H9 (cell line): ENCODE measurements around the gene PAK1. TPM values are rescaled to one million over a fixed set of nuclear protein-coding genes. Genes with fewer than 3 reads are reported as not detected.
A peak's percentile ranks its signal among the peaks of the same experiment; 100 is the strongest.

ENCODE experiments used
- DNase-seq: peaks from one replicate; pipeline ENCODE4 v3.0.0-alpha.2; 2017
- H2AFZ ChIP-seq: one replicate; pipeline ENCODE4 v1.6.1; 2013; ENCODE audit warnings: mild to moderate bottlenecking, low read length, control low read depth, moderate library complexity
- H2AK5ac ChIP-seq: 2 replicates; pipeline ENCODE4 v1.6.1; 2013; ENCODE audit warnings: low read length, control low read depth, mixed read lengths; ENCODE audit not compliant: insufficient read length
- H2BK120ac ChIP-seq: one replicate; pipeline ENCODE4 v1.6.1; 2013; ENCODE audit warnings: low read depth, mild to moderate bottlenecking, low read length, control low read depth, inconsistent platforms; ENCODE audit not compliant: poor library complexity, severe bottlenecking
- H2BK12ac ChIP-seq: 2 replicates; pipeline ENCODE4 v1.6.1; 2013; ENCODE audit warnings: low read length, control low read depth, mixed read lengths, low read depth; ENCODE audit not compliant: insufficient read length
- H2BK15ac ChIP-seq: 2 replicates; pipeline ENCODE4 v1.6.1; 2013; ENCODE audit warnings: low read depth, low read length, control low read depth
- H2BK20ac ChIP-seq: one replicate; pipeline ENCODE4 v1.6.1; 2013; ENCODE audit warnings: low read depth, mild to moderate bottlenecking, low read length, control low read depth, inconsistent platforms; ENCODE audit not compliant: poor library complexity, severe bottlenecking
- H2BK5ac ChIP-seq: 2 replicates; pipeline ENCODE4 v1.6.1; 2013; ENCODE audit warnings: low read length, control low read depth, mixed read lengths; ENCODE audit not compliant: insufficient read length
- H3K14ac ChIP-seq: 2 replicates; pipeline ENCODE4 v1.6.1; 2013; ENCODE audit warnings: low read length, control low read depth; ENCODE audit not compliant: insufficient read depth
- H3K18ac ChIP-seq: 2 replicates; pipeline ENCODE4 v1.6.1; 2013; ENCODE audit warnings: low read depth, mild to moderate bottlenecking, mixed read lengths, low read length, control low read depth; ENCODE audit not compliant: insufficient read length
- H3K23ac ChIP-seq: 2 replicates; pipeline ENCODE4 v1.6.1; 2013; ENCODE audit warnings: low read length, control low read depth, mixed read lengths, low read depth; ENCODE audit not compliant: insufficient read length
- H3K23me2 ChIP-seq: 2 replicates; pipeline ENCODE4 v1.6.1; 2013; ENCODE audit warnings: low read depth, mild to moderate bottlenecking, mixed read lengths, low read length, control low read depth; ENCODE audit not compliant: insufficient read length, poor library complexity, severe bottlenecking
- H3K27ac ChIP-seq: 2 replicates; pipeline ENCODE4 v1.5.1; 2013; ENCODE audit warnings: low read length, control low read depth, mixed read lengths, low read depth; ENCODE audit not compliant: insufficient read length
- H3K27me3 ChIP-seq: 2 replicates; pipeline ENCODE4 v1.6.1; 2013; ENCODE audit warnings: low read length, control low read depth, inconsistent platforms; ENCODE audit not compliant: insufficient read depth
- H3K4ac ChIP-seq: 2 replicates; pipeline ENCODE4 v1.6.1; 2013; ENCODE audit warnings: low read depth, mild to moderate bottlenecking, control low read depth, inconsistent platforms, low read length, moderate library complexity
- H3K4me1 ChIP-seq: 2 replicates; pipeline ENCODE4 v1.6.1; 2013; ENCODE audit warnings: low read length, control low read depth, inconsistent platforms; ENCODE audit not compliant: insufficient read depth
- H3K4me2 ChIP-seq: 2 replicates; pipeline ENCODE4 v1.6.1; 2013; ENCODE audit warnings: low read length, control low read depth, mixed read lengths; ENCODE audit not compliant: insufficient read length, insufficient read depth
- H3K56ac ChIP-seq: 2 replicates; pipeline ENCODE4 v1.6.1; 2013; ENCODE audit warnings: low read depth, mild to moderate bottlenecking, mixed read lengths, low read length, control low read depth; ENCODE audit not compliant: insufficient read length
- H3K79me1 ChIP-seq: 2 replicates; pipeline ENCODE4 v1.6.1; 2013; ENCODE audit warnings: low read depth, mild to moderate bottlenecking, moderate library complexity, low read length, control low read depth, inconsistent platforms; ENCODE audit not compliant: insufficient read depth, poor library complexity, severe bottlenecking
- H3K79me2 ChIP-seq: 2 replicates; pipeline ENCODE4 v1.6.1; 2013; ENCODE audit warnings: low read length, control low read depth, inconsistent platforms; ENCODE audit not compliant: insufficient read depth
- H3K9ac ChIP-seq: 2 replicates; pipeline ENCODE4 v1.6.1; 2013; ENCODE audit warnings: low read length, control low read depth, mixed read lengths; ENCODE audit not compliant: insufficient read length; ENCODE audit errors: extremely low read depth
- H3K9me3 ChIP-seq: one replicate; pipeline ENCODE4 v1.6.1; 2013; ENCODE audit warnings: low read depth, low read length, inconsistent platforms; ENCODE audit not compliant: control insufficient read depth
- H3T11ph ChIP-seq: one replicate; pipeline ENCODE4 v1.6.1; 2013; ENCODE audit warnings: mild to moderate bottlenecking, low read length, control low read depth, inconsistent platforms
- H4K20me1 ChIP-seq: one replicate; pipeline ENCODE4 v1.6.1; 2013; ENCODE audit not compliant: control insufficient read depth, insufficient read length, insufficient read depth
- H4K5ac ChIP-seq: 2 replicates; pipeline ENCODE4 v1.6.1; 2013; ENCODE audit warnings: low read depth, mild to moderate bottlenecking, mixed read lengths, low read length, control low read depth; ENCODE audit not compliant: insufficient read length
- H4K8ac ChIP-seq: replicated peaks from 2 replicates; pipeline ENCODE4 v1.6.1; 2013; ENCODE audit warnings: low read length, control low read depth, mixed read lengths, low read depth; ENCODE audit not compliant: insufficient read length
- H4K91ac ChIP-seq: 2 replicates; pipeline ENCODE4 v1.6.1; 2013; ENCODE audit warnings: low read depth, mild to moderate bottlenecking, moderate library complexity, mixed read lengths, low read length, control low read depth; ENCODE audit not compliant: insufficient read length
- H3K27ac Mint-ChIP-seq, 3 experiments: 2 replicates in 2 of 3; 3 replicates in 1 of 3; pipeline ENCODE4 v1.8.0; 2020 to 2021; ENCODE audit warnings: mixed read lengths in 3 of 3, mild to moderate bottlenecking in 1 of 3, moderate library complexity in 1 of 3
- H3K27me3 Mint-ChIP-seq: 2 replicates; pipeline ENCODE4 v1.8.0; 2021; ENCODE audit warnings: low read depth, mild to moderate bottlenecking, moderate library complexity, mixed read lengths
- H3K36me3 Mint-ChIP-seq, 3 experiments: 2 replicates in 2 of 3; 3 replicates in 1 of 3; pipeline ENCODE4 v1.8.0; 2020 to 2021; ENCODE audit warnings: low read depth in 3 of 3, mixed read lengths in 3 of 3; ENCODE audit not compliant: insufficient read depth in 1 of 3
- H3K4me1 Mint-ChIP-seq, 2 experiments: 2 replicates each; pipeline ENCODE4 v1.8.0; 2020; ENCODE audit warnings: mixed read lengths in 2 of 2
- H3K4me3 Mint-ChIP-seq, 2 experiments: 2 replicates in 1 of 2; 3 replicates in 1 of 2; pipeline ENCODE4 v1.8.0; 2020 to 2021; ENCODE audit warnings: mild to moderate bottlenecking in 2 of 2, mixed read lengths in 2 of 2, moderate library complexity in 1 of 2
- H3K9me3 Mint-ChIP-seq, 2 experiments: 2 replicates in 1 of 2; 3 replicates in 1 of 2; pipeline ENCODE4 v1.8.0; 2020; ENCODE audit warnings: mild to moderate bottlenecking in 2 of 2, mixed read lengths in 2 of 2, moderate library complexity in 1 of 2
- CTCF ChIP-seq: fragments of 200-600 bp; sonication (generic); conservative IDR thresholded peaks from 3 replicates; pipeline ENCODE4 v1.8.0; 2021; ENCODE audit warnings: antibody characterized with exemption, mild to moderate bottlenecking
- WGBS: extraction: QIAGEN DNeasy Blood & Tissue Kit; methylation state at CpG from one replicate; pipeline ENCODE4 v1.1.7; 2013; ENCODE audit warnings: missing lambda C conversion rate, low lambda C conversion rate, mixed read lengths; ENCODE audit not compliant: insufficient read length; ENCODE audit errors: extremely low coverage; 5-methylcytosine and 5-hydroxymethylcytosine counted together
- total RNA-seq: library from RNA; stranded (reverse); gene quantifications from 2 replicates; pipeline ENCODE4 v1.2.1, GENCODE V29; 2021

The PAK1 gene
- total RNA-seq, 1 experiment from 2014 or later, result 122 TPM

- DNase-seq, result no peak
- Histone ChIP-seq H2BK5ac (no peak overlapping the region), H3K23me2 (no peaks in the 10 kb centered on the region), H3K9me3 (no peaks in the 10 kb centered on the region), H3K4me1 (peaks cover 23% of the 10 kb centered on the region; the same call in 1 of the 2 replicates), H3K9ac (no peak overlapping the region), H3K27me3 (no peaks in the 10 kb centered on the region), H3K23ac (no peak overlapping the region), H3K18ac (no peak overlapping the region), H2AFZ (no peak overlapping the region), H3T11ph (no peak overlapping the region), H2BK20ac (no peak overlapping the region), H4K8ac (no peak overlapping the region), H2BK15ac (no peak overlapping the region), H2BK120ac (no peak overlapping the region), H4K91ac (no peak overlapping the region), H4K20me1 (no peaks in the 10 kb centered on the region), H3K56ac (no peak overlapping the region), H3K4ac (no peak overlapping the region), H3K79me1 (peaks cover 2% of the 10 kb centered on the region), H3K79me2 (peaks cover 34% of the 10 kb centered on the region; the same call in 1 of the 2 replicates), H3K4me2 (no peak overlapping the region), H2AK5ac (no peak overlapping the region), H2BK12ac (no peak overlapping the region), H4K5ac (no peak overlapping the region), H3K27ac (no peak overlapping the region), H3K14ac (no peak overlapping the region)
- Mint-ChIP-seq H3K27ac (peak overlapping the region; percentile 2 to 23 (median 12); a peak in 4 of 7 replicates), H3K27me3 (no peaks in the 10 kb centered on the region), H3K36me3 (peaks cover 0 to 3% (median 0%) of the 10 kb centered on the region in 3 experiments; a peak in 2 of 7 replicates), H3K9me3 (no peaks in the 10 kb centered on the region), H3K4me3 (peak overlapping the region in 1 of 2 experiments; percentile 15; a peak in 1 of 5 replicates), H3K4me1 (peaks cover 69 to 75% of the 10 kb centered on the region in 2 experiments)
- no CpG with 5 or more reads among the region's 2 CpGs for WGBS
- no peak for TF ChIP-seq CTCF
Measured at GRCh38 chr11:77467993-77468392, 5.9 kb downstream of the PAK1 start.
